HCT116 (cell line): ENCODE measurements around the gene TAS2R60. TPM values are rescaled to one million over a fixed set of nuclear protein-coding genes. Genes with fewer than 3 reads are reported as not detected.

Source experiments
- ATAC-seq: fragments of 200-7000 bp; cut with Tn5 transposase; 2 replicates; pipeline ENCODE4 v1.9.1; 2020; ENCODE audit warnings: mild to moderate bottlenecking, moderate library complexity
- BruUV-seq: library from RNA; stranded (reverse); fragments of 400-500 nt; replicated peaks from 2 replicates; lab custom pipeline; 2021; lab: Mats Ljungman, UMichigan
- CTCF ChIA-PET: fragments of 300-600 bp; sonication (Branson Sonifier 250); formaldehyde crosslinking; loops from one replicate; lab custom pipeline; 2021; ENCODE audit warnings: antibody characterized with exemption; lab: Charles Lee
- POLR2A ChIA-PET: fragments of 300-600, 350-600 bp; sonication (Branson Sonifier 250); formaldehyde crosslinking; loops from one replicate; lab custom pipeline; 2021; ENCODE audit warnings: antibody characterized with exemption; lab: Charles Lee
- RAD21 ChIA-PET, 2 experiments: fragments of 300-600 bp; sonication (Branson Sonifier 250); formaldehyde crosslinking; loops; one replicate each; lab custom pipeline; 2023; ENCODE audit warnings: low total read pairs in 2 of 2; ENCODE audit not compliant: uncharacterized antibody in 2 of 2, unreplicated experiment in 2 of 2, low non-redundant PET in 1 of 2; lab: Charles Lee
- DNase-seq: peaks from one replicate; pipeline ENCODE4 v3.0.0-alpha.2; 2010; ENCODE audit warnings: low read depth, low spot score
- H2AFZ ChIP-seq: fragments of 200-600 bp; shearing (Covaris generic), sonication (generic); 2 replicates; pipeline ENCODE4 v1.6.1; 2017; ENCODE audit warnings: low read depth, mixed run types, mixed read lengths, antibody characterized with exemption, low read length; ENCODE audit not compliant: poor library complexity, severe bottlenecking
- H3K27ac ChIP-seq: 2 replicates; pipeline ENCODE4 v1.5.1; 2012; ENCODE audit warnings: low read depth, low read length
- H3K27me3 ChIP-seq: fragments of 200-600 bp; sonication (generic); 2 replicates; pipeline ENCODE4 v1.6.1; 2016; ENCODE audit warnings: mixed run types, low read length, mixed read lengths; ENCODE audit not compliant: insufficient read depth
- H3K36me3 ChIP-seq, 2 experiments: fragments of 200-500 bp in 1 of 2; fragments of 200-600 bp in 1 of 2; sonication (Bioruptor generic) in 1 of 2; sonication (generic) in 1 of 2; 2 replicates each; pipeline versions ENCODE4 v1.5.1 to v1.6.1; 2014 to 2016; ENCODE audit warnings: low read length in 2 of 2, inconsistent platforms in 1 of 2, mixed read lengths in 1 of 2, mixed run types in 1 of 2; ENCODE audit not compliant: insufficient read depth in 2 of 2, control insufficient read depth in 1 of 2
- H3K4me1 ChIP-seq, 2 experiments: fragments of 200-600 bp in 1 of 2; sonication (generic) in 1 of 2; 2 replicates each; pipeline versions ENCODE4 v1.5.1 to v1.6.1; 2012 to 2017; ENCODE audit warnings: low read length in 2 of 2, inconsistent platforms in 1 of 2, mild to moderate bottlenecking in 1 of 2, mixed read lengths in 1 of 2, mixed run types in 1 of 2, moderate library complexity in 1 of 2; ENCODE audit not compliant: insufficient read depth in 2 of 2, control insufficient read depth in 1 of 2
- H3K4me2 ChIP-seq: fragments of 200-600 bp; sonication (generic); 2 replicates; pipeline ENCODE4 v1.6.1; 2017; ENCODE audit warnings: mixed run types, low read length, mixed read lengths
- H3K4me3 ChIP-seq, 2 experiments: fragments of 200-600 bp in 1 of 2; sonication (generic) in 1 of 2; replicated peaks in 1 of 2; 2 replicates each; pipeline ENCODE4 v1.5.1; 2011 to 2016; ENCODE audit warnings: low read length in 2 of 2, control low read depth in 1 of 2, low read depth in 1 of 2, mild to moderate bottlenecking in 1 of 2, mixed read lengths in 1 of 2, mixed run types in 1 of 2
- H3K79me2 ChIP-seq: fragments of 200-600 bp; sonication (generic); 2 replicates; pipeline ENCODE4 v1.6.1; 2017; ENCODE audit warnings: mild to moderate bottlenecking, mixed run types, low read length, moderate library complexity, mixed read lengths; ENCODE audit not compliant: insufficient read depth
- H3K9ac ChIP-seq: fragments of 200-600 bp; sonication (generic); 2 replicates; pipeline ENCODE4 v1.6.1; 2016; ENCODE audit warnings: low read length, mixed read lengths
- H3K9me2 ChIP-seq: fragments of 200-600 bp; sonication (generic), shearing (Covaris generic); 2 replicates; pipeline ENCODE4 v1.6.1; 2017; ENCODE audit warnings: mixed run types, mild to moderate bottlenecking, moderate library complexity; ENCODE audit not compliant: insufficient read depth
- H3K9me3 ChIP-seq, 2 experiments: fragments of 200-500 bp in 1 of 2; fragments of 200-600 bp in 1 of 2; sonication (Bioruptor generic) in 1 of 2; sonication (generic) in 1 of 2; 2 replicates each; pipeline ENCODE4 v1.6.1; 2014 to 2017; ENCODE audit warnings: low read length in 2 of 2, mixed read lengths in 2 of 2, inconsistent platforms in 1 of 2, low read depth in 1 of 2, mild to moderate bottlenecking in 1 of 2, mixed run types in 1 of 2, moderate library complexity in 1 of 2; ENCODE audit not compliant: control insufficient read depth in 1 of 2, insufficient read depth in 1 of 2
- H4K20me1 ChIP-seq: fragments of 200-600 bp; sonication (generic), shearing (Covaris generic); 2 replicates; pipeline ENCODE4 v1.6.1; 2017; ENCODE audit warnings: mixed run types, mild to moderate bottlenecking, moderate library complexity; ENCODE audit not compliant: insufficient read depth
- ATF3 ChIP-seq: IDR thresholded peaks from 2 replicates; pipeline ENCODE4 v1.6.1; 2012
- CEBPB ChIP-seq: IDR thresholded peaks from 2 replicates; pipeline ENCODE4 v1.6.1; 2012; ENCODE audit warnings: low read depth
- EGR1 ChIP-seq: IDR thresholded peaks from 2 replicates; pipeline ENCODE4 v1.6.1; 2012; ENCODE audit warnings: low read depth
- ELF1 ChIP-seq: IDR thresholded peaks from 2 replicates; pipeline ENCODE4 v1.6.1; 2012; ENCODE audit warnings: low read depth, borderline replicate concordance
- EZH2phosphoT487 ChIP-seq: fragments of 200-600 bp; IDR thresholded peaks from 2 replicates; pipeline ENCODE4 v1.6.1; 2018; ENCODE audit warnings: antibody characterized with exemption, borderline replicate concordance
- FOSL1 ChIP-seq: IDR thresholded peaks from 2 replicates; pipeline ENCODE4 v1.6.1; 2012; ENCODE audit warnings: low read depth
- JUND ChIP-seq: IDR thresholded peaks from 2 replicates; pipeline ENCODE4 v1.6.1; 2012
- POLR2A ChIP-seq: IDR thresholded peaks from 2 replicates; pipeline ENCODE4 v1.7.0; 2011; ENCODE audit warnings: borderline replicate concordance; ENCODE audit not compliant: insufficient read depth, insufficient read length; ENCODE audit errors: extremely low read depth
- REST ChIP-seq: IDR thresholded peaks from 2 replicates; pipeline ENCODE4 v1.6.1; 2012; ENCODE audit warnings: low read depth
- SIN3A ChIP-seq: IDR thresholded peaks from 2 replicates; pipeline ENCODE4 v1.6.1; 2012; ENCODE audit warnings: low read depth
- SP1 ChIP-seq: IDR thresholded peaks from 2 replicates; pipeline ENCODE4 v1.6.1; 2012; ENCODE audit warnings: low read depth
- SRF ChIP-seq: IDR thresholded peaks from 2 replicates; pipeline ENCODE4 v1.6.1; 2012; ENCODE audit warnings: low read depth
- TCF7L2 ChIP-seq: IDR thresholded peaks from 2 replicates; pipeline ENCODE4 v1.7.0; 2011; ENCODE audit warnings: borderline replicate concordance, inconsistent platforms; ENCODE audit not compliant: insufficient read depth, insufficient read length; ENCODE audit errors: extremely low read depth
- ZNF274 ChIP-seq: fragments of 200-500 bp; sonication (Bioruptor generic); IDR thresholded peaks from 2 replicates; pipeline ENCODE4 v1.6.1; 2014; ENCODE audit warnings: mild to moderate bottlenecking, low read depth, low read length, inconsistent platforms
- intact Hi-C: fragments of 100-400 bp; cut with micrococcal nuclease; formaldehyde crosslinking; loops from 2 replicates; pipeline ENCODE4 v1.10.0; 2022
- total RNA-seq: library from RNA; stranded (reverse); gene quantifications from one replicate; pipeline ENCODE4 v1.2.1, GENCODE V29; 2021; ENCODE audit not compliant: unreplicated experiment

Gene TAS2R60
- total RNA-seq, 1 experiment from 2014 or later: not detected

GRCh38 chr7:143431109-143431508 is 12.1 kb upstream of the TAS2R60 start:
- no peaks in the 10 kb centered on the region for H3K36me3 ChIP-seq
- POLR2A ChIA-PET: no interaction called here
- CTCF ChIA-PET: no interaction called here
- H3K9me2 ChIP-seq: no peaks in the 10 kb centered on the region
- H3K27ac ChIP-seq: no peak overlapping the region
- DNase-seq (no peak), ATAC-seq (no peak)
- no peak overlapping the region for H3K4me3 ChIP-seq
- no peaks in the 10 kb centered on the region for H3K27me3 ChIP-seq
- TF ChIP-seq EZH2phosphoT487 (no peak), SIN3A (no peak), JUND (no peak), POLR2A (no peak)
- H3K4me2 ChIP-seq: no peak overlapping the region
- peaks cover 0 to 12% of the 10 kb centered on the region in 2 experiments; a peak in 2 of 4 replicates for H3K4me1 ChIP-seq
- no peaks in the 10 kb centered on the region for H4K20me1 ChIP-seq
- intact Hi-C loops: no loop called here
- no TSS peak for BruUV-seq
- no peaks in the 10 kb centered on the region for H3K79me2 ChIP-seq
- no peak overlapping the region for H3K9ac ChIP-seq
- H3K9me3 ChIP-seq: no peaks in the 10 kb centered on the region
- RAD21 ChIA-PET: no interaction called here
- H2AFZ ChIP-seq: no peak overlapping the region

- ATAC-seq (no peak), DNase-seq (no peak)
- TF ChIP-seq SRF: no peak
- TF ChIP-seq JUND: no peak
- no peak for TF ChIP-seq FOSL1
- TF ChIP-seq TCF7L2: no peak
- TF ChIP-seq ZNF274: no peak
- no peak for TF ChIP-seq ATF3
- no peak for TF ChIP-seq CEBPB
- TF ChIP-seq REST: no peak
- no peak for TF ChIP-seq EGR1
- TF ChIP-seq SP1: no peak
- TF ChIP-seq ELF1: no peak
- Histone ChIP-seq H3K9me2 (no peaks in the 10 kb centered on the region), H4K20me1 (no peaks in the 10 kb centered on the region), H3K36me3 (no peaks in the 10 kb centered on the region), H3K9ac (no peak overlapping the region), H2AFZ (no peak overlapping the region), H3K79me2 (no peaks in the 10 kb centered on the region), H3K27ac (no peak overlapping the region), H3K27me3 (no peaks in the 10 kb centered on the region), H3K4me2 (no peak overlapping the region), H3K9me3 (no peaks in the 10 kb centered on the region), H3K4me1 (peaks cover 0 to 12% of the 10 kb centered on the region in 2 experiments; a peak in 2 of 4 replicates), H3K4me3 (no peak overlapping the region)
- ChIA-PET POLR2A (no interaction called here), RAD21 (no interaction called here), CTCF (no interaction called here)
- intact Hi-C loops: no loop called here
- no TSS peak for BruUV-seq
These were observed 9.5 kb upstream of the TAS2R60 start for GRCh38 chr7:143433759-143434158.
